Activated T-helper 1 cell treated with Interleukin-2 at 50 U/mL for 16 hours (primary cell): ENCODE results near the gene GRB14.
"Not testable (repeated sequence)": the region's sequence is repeated elsewhere in the genome, so short reads cannot be mapped to it uniquely, and the experiment has no call there.

Source experiments
- DNase-seq: peaks from one replicate; pipeline ENCODE4 v3.0.0-alpha.2; 2020; ENCODE audit warnings: low read depth

The GRB14 gene

GRCh38 chr2:164558450-164558849 lies 62.8 kb downstream of the GRB14 start:
- no peak for DNase-seq

GRCh38 chr2:164554487-164554886 lies 66.8 kb downstream of the GRB14 start:
- DNase-seq = no peak

DNA sequence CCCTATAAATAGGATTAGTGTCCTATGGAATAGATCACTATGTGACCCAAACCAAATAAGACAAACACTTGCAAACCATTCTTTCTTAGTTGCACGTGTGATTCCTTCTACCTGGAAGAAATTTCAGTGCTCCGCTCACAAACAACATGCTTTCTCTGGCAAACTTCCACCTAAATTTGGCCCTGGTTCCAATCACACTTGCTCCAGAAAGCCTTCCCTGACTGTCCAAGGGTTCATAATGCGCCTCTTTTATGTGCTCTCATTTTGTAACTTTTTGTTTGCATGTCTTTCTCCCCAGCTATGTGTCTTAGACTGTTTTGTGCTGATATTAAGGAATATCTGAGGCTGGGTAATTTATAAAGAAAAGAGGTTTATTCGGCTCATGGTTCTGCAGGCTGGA lies 69.8 kb downstream of the GRB14 start:
- DNase-seq = no peak

DNA sequence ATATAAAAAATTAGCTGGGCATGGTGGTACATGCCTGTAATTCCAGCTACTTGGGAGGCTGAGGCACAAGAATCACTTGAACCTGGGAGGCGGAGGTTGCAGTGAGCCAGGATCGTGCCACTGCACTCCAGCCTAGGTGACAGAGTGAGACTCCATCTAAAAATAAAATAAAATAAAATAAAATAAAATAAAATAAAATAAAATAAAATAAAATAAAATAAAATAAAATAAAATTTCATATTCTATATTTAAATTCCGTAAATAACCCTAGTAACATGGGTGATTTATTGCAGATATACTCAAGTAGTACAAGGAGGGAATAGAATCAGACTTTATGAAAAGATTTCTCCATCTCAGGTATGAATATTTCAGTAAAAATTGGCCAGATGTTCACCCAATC lies 71.6 kb downstream of the GRB14 start:
- not testable (repeated sequence) for DNase-seq

DNA sequence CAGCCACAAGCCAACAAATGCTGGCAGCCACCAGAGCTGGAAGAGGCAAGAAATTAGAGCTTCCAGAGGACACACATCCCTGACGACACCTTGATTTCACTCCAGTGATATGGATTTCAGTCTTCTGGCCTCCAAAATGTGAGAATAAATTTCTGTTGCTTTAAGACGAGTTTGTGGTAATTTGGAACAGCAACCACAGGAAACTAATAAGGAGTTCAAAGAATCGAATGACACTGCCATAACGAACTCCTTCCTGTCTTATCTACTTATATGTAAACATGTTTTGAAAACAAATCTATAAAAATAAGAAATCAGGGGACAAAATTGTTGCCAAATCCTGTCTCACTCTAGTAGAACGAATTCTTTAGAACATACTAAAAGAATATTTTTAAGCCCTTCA lies 75.8 kb downstream of the GRB14 start:
- DNase-seq = no peak

DNA sequence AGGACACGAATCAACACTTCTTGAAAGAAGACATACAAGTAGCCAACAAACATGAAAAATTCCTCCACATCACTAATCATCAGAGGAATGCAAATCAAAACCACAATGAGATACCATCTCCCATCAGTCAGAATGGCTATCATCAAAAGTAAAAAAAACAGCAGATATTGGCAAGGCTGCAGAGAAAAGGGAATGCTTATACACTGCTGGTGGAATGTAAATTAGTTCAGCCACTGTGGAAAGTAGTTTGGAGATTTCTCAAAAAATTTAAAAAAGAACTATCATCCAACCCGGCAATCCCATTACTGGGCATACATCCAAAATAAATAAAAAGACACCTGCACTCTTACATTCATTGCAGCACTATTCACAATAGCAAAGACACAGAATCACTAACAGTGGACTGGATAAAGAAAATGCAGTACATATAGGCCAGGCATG lies 78.7 kb downstream of the GRB14 start:
- no peak for DNase-seq

- DNase-seq = no peak
These were observed 82.9 kb downstream of the GRB14 start for GRCh38 chr2:164538240-164538866.

GRCh38 chr2:164535280-164536025 lies 85.8 kb downstream of the GRB14 start:
- no peak for DNase-seq

GRCh38 chr2:164530464-164530863 lies 90.8 kb downstream of the GRB14 start:
- no peak for DNase-seq

DNA sequence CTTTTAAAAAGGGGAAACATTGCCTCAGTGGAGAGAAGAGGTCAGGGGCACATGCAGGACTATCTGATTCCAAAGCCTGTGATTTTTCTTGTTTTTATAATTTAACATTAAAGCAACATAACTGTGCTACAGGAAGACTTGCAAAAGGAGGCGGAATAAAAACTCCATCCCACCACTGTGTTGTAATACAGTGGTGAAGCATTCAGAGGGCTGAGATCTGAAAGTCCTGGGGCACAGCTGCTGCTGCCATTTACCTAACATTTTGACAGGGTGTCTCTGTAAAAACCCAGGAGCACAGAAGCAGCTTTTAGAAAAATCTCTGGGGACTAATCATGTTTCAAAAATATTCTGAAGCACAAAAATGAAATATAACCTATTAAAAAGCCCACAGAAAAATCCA lies 97.6 kb downstream of the GRB14 start:
- no peak for DNase-seq

DNA sequence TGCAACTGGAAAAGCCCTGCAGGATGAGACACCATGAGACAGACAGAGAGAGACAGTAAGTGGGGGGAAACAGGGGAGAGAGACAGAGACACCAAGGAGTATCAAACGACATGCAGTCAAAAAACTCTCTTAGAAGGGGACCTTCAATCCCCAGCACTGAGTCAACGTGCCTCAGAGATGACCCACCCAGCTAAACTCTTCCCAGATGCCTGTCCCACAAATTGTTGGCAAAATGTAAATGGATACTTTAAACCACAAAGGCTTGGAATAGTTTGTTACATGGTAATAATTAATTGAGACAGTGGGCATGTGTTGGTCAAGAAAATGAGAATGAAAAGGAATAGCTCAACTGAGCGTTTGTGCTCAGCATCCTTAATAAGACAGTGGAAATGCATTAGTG lies 98.3 kb downstream of the GRB14 start:
- DNase-seq = no peak

GRCh38 chr2:164522561-164522981 lies 98.7 kb downstream of the GRB14 start:
- DNase-seq = no peak

GRCh38 chr2:164515734-164516133 lies 105.5 kb downstream of the GRB14 start:
- DNase-seq = no peak

GRCh38 chr2:164515030-164515429 lies 106.3 kb downstream of the GRB14 start:
- no peak for DNase-seq

DNA sequence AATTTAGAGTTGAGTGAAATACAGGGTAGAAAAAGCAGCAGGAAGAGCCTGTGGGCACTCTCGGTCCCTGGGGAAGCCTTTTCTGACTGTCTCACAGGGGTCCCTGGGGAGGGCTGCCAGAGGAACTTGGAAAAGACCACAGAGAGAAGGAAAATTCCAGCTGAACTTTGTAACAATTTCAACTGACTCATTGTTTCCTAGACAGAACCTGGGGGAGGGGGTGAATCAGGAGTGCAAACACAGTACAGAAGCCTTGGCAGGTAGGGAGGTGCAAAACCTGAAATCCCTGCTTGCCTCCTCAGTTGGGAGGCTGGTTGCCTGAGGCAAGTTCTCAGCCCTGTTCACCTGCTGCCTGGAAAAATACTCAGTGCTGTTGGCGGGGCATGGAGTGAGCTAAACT lies 106.8 kb downstream of the GRB14 start:
- DNase-seq = no peak

DNA sequence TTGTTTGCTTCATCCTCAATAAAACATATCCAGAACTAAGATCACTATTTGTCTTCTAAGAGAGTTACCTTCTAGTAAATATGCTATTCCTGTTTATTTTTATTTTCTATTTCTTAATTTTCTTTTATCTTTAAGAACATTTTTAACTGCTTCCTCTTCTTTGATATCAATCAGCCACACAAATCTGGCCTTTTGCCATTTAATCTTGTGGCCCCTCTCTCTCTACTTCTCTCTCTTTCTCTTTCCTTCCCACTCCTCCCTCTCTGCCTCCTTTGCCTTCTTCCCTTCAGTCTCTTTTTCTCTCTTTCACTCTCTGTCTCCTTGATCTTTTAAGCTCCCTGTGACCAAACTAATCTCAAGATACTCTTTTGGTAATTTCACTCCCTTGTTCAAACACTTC lies 108.4 kb downstream of the GRB14 start:
- no peak for DNase-seq

DNA sequence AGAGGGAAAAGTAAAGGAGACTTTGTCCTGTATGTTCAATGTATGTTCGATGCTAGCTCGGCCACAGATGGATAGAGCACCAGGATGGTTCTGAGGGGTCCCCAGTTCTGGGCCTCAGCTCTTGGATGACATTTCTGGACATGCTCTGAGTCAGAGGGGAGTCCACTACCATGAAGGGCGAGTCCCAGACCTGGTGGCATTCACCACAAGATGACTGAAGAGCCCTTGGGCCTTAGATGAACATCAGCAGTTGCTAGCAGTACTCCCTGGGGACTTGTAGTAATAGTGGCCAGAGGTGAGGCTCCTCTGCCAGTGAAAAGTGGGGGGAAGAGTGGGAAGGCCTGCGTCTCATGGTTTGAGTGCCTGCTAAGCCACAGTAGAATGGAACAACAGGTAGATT lies 109.5 kb downstream of the GRB14 start:
- no peak for DNase-seq

- no peak for DNase-seq
These were observed 110.4 kb downstream of the GRB14 start for GRCh38 chr2:164510895-164511294.

GRCh38 chr2:164509137-164509877 lies 112.0 kb downstream of the GRB14 start:
- no peak for DNase-seq

DNA sequence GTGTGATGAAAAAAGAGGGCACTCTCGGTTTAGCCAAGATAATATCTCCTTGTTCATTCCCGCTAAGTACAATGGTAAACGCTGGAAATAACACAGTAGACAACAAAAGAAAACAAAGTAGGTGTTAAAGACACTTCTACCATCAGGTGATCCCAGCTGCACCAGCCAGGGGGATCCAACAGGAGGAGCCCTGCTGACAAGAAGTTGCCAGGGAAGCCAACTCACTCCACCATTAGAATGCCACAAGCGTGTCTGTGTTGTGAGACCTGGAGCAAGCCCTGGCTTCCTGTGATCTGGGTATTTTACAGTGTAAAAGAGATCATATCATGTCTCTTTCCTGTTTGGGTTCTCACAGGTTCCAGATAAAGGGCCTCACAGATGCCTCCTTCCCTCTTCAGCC lies 117.0 kb downstream of the GRB14 start:
- DNase-seq = no peak

DNA sequence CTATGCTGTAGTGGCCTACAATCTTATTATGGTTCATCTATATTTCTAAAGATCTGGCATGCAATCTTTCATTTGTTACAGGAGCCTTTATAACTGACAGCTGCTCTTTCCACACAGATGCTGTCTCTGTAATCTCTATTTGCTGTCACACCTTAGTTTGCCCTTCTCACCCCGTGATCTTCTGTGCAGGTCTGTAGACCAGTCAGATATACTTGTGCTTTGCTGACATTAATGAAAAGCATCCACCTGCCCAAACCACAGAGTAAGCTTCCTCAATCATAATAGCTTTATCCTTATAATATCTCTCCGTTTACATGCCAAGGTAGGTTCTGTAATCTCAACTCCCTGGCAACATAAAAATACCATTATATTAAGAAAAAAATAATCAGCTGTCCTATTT lies 122.4 kb downstream of the GRB14 start:
- no peak for DNase-seq

DNA sequence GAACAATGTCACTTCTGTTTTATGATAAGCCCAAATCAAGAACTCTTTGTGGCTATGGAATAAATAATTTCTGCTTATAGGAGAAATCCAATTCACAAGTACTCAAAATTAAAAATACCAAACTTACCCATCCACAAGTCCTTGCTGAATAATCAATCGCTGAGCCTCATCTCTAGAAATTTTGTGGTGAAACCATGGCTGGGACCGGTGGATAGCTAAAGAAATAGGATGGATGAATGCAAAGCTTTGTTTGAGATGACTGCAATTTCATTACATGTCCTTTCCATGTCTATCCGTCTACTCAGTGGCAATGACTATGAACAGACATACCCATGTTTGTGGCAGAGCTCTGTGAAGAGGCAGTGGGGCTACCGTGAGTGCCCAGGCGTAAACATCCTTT lies 124.4 kb downstream of the GRB14 start:
- no peak for DNase-seq

- no peak for DNase-seq
These were observed 124.9 kb downstream of the GRB14 start for GRCh38 chr2:164496421-164496820.
